Tibial artery (tissue), 4 donors: Measurements from ENCODE around the gene PCNX3.

ENCODE experiments used
- DNase-seq, 2 donors: peaks; one replicate each; pipeline ENCODE4 v3.0.0-alpha.2; 2019
- H3K27ac ChIP-seq, 2 donors: fragments of 200-600 bp; sonication (generic) in 1 of 2; 1 replicate in 1 of 2; 2 replicates in 1 of 2; pipeline ENCODE4 v1.5.1; 2018 to 2019; ENCODE audit warnings: mild to moderate bottlenecking in 1 of 2
- H3K27me3 ChIP-seq, 2 donors: fragments of 200-600 bp; sonication (generic) in 1 of 2; one replicate each; pipeline versions ENCODE4 v1.5.1 to v1.6.0; 2016 to 2019
- H3K36me3 ChIP-seq, 3 donors: fragments of 200-600 bp; sonication (generic) in 2 of 3; one replicate each; pipeline ENCODE4 v1.5.1; 2016 to 2019; ENCODE audit warnings: mild to moderate bottlenecking in 2 of 3
- H3K4me1 ChIP-seq, 4 donors: fragments of 200-600 bp; sonication (generic) in 2 of 4; 1 replicate in 3 of 4; 2 replicates in 1 of 4; pipeline ENCODE4 v1.5.1; 2016 to 2019
- H3K4me3 ChIP-seq, 2 donors: fragments of 200-600 bp; sonication (generic) in 1 of 2; 1 replicate in 1 of 2; 2 replicates in 1 of 2; pipeline ENCODE4 v1.5.1; 2018 to 2019; ENCODE audit warnings: mild to moderate bottlenecking in 2 of 2
- H3K9me3 ChIP-seq, 3 donors: fragments of 200-600 bp; sonication (generic) in 1 of 3; one replicate each; pipeline ENCODE4 v1.5.1; 2016 to 2019
- intact Hi-C: fragments of 100-400 bp; cut with DNase I; formaldehyde crosslinking; loops from one replicate; pipeline ENCODE4 v1.15.0; 2023; ENCODE audit warnings: low total_unique reads
- TF ChIP-seq, protein P1 (sequence below), 2 experiments: fragments of 200-600 bp in 1 of 2; fragments of 450-650 bp in 1 of 2; IDR thresholded peaks; one replicate each; pipeline ENCODE4 v1.5.1; 2017 to 2019; ENCODE audit warnings: antibody characterized with exemption in 2 of 2, mild to moderate bottlenecking in 1 of 2, moderate library complexity in 1 of 2

PCNX3 gene

DNA sequence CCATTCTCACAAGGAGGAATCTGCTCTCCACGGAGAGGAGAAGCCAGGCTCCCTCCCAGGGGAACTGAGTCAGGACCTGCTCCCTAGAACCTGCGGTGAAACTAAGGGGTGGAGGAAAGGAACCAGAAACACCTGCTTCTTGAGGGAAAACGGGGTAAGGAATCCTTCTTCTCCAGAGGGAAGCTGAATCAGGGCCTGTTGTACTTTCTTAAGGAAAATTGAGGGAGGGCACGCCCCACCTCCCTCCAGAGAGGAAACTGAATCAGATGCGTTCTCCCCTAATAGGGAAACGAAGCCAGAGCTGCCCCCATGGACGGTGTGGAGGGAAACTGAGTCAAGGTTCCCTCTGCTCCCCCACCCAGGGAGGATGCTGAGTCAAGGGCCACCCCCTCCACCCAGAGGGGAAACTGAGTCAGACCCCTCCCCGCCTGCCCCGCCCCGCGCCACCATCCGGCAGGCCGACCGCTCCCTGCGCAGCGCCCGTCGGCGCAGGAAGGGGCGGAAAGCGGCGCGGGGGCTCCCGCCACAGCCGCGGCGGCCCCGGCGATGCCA is 46.7 kb downstream of the PCNX3 start:
- TF ChIP-seq, protein P1, sequence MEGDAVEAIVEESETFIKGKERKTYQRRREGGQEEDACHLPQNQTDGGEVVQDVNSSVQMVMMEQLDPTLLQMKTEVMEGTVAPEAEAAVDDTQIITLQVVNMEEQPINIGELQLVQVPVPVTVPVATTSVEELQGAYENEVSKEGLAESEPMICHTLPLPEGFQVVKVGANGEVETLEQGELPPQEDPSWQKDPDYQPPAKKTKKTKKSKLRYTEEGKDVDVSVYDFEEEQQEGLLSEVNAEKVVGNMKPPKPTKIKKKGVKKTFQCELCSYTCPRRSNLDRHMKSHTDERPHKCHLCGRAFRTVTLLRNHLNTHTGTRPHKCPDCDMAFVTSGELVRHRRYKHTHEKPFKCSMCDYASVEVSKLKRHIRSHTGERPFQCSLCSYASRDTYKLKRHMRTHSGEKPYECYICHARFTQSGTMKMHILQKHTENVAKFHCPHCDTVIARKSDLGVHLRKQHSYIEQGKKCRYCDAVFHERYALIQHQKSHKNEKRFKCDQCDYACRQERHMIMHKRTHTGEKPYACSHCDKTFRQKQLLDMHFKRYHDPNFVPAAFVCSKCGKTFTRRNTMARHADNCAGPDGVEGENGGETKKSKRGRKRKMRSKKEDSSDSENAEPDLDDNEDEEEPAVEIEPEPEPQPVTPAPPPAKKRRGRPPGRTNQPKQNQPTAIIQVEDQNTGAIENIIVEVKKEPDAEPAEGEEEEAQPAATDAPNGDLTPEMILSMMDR (IDR thresholded peaks at IDR 0.05): no peak
- Histone ChIP-seq H3K36me3 (peaks cover 41 to 46% (median 46%) of the 10 kb centered on the region in 3 donors), H3K4me1 (peaks cover 0 to 44% (median 35%) of the 10 kb centered on the region in 4 donors), H3K27ac (peak overlapping the region; percentile 95 to 97), H3K4me3 (peak overlapping the region; percentile 67 to 74), H3K27me3 (no peaks in the 10 kb centered on the region), H3K9me3 (no peaks in the 10 kb centered on the region)
- intact Hi-C loops: loop anchor here (5.0 kb wide), 1 partner anchor 45 kb away; the partner anchor contains the start of gene PCNX3
- DNase-seq: peak in 1 of 2 donors; percentile 74

DNA sequence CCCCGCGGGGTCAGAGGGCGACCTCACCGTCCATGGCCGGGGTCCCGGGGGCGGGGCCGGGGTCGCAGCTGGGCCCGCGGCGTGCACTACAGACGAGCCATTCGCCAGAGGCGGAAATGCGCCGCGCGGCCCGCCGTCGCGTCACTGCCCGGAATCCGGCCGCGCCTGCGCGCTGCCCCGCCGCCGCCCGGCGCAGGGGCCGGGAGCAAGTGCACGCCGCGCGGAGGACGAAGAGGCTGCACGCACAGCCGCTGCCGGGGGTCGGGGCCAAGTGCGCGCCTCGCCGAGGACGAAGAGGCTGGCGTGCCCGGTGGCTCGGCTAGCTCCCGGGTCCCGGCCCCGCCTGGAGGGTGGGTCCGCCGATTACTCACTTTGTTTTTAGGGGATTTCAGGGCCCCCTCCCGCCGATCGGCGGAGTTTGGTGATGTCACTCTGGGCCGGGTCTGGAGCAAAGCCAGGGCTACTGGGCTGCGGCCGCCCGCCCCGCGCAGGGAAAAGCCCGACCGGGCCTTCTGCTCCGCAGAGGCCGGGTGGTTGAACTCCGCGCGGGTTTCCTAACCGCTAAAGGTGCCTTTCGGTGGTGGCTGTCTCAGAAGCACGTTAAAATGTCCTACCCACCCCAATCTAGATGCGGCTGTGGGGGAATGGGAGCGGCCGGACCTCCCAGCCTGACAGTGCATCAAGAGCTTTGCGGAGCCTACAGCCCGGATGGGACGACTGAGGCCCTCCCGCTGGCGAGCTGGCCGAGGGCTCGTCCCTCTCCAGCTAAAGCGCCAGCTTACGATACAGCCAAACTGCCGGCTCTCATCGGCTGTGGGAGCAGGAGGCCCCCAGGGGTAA is 47.4 kb downstream of the PCNX3 start, which contains the start of gene RELA:
TSS of gene RELA (minus strand) at position 118 of the 840 bp plus-strand sequence. CDS start at position 34, 84 bp downstream.
- intact Hi-C loops: loop anchor here (5.0 kb wide), 1 partner anchor 46 kb away; the partner anchor contains the start of gene PCNX3
- H3K4me1 ChIP-seq: peaks cover 0 to 44% (median 35%) of the 10 kb centered on the region in 4 donors
- H3K36me3 ChIP-seq: peaks cover 34 to 39% (median 39%) of the 10 kb centered on the region in 3 donors
- TF ChIP-seq, protein P1 (IDR thresholded peaks at IDR 0.05): peak in 1 of 2 experiments; percentile 13
- H3K4me3 ChIP-seq: peak within 1 kb of the TSS; percentile 67 to 74
- DNase-seq: peak; percentile 97 to 98
- peak within 1 kb of the TSS; percentile 95 to 97 for H3K27ac ChIP-seq
- no peaks in the 10 kb centered on the region for H3K27me3 ChIP-seq
- no peaks in the 10 kb centered on the region for H3K9me3 ChIP-seq

DNA sequence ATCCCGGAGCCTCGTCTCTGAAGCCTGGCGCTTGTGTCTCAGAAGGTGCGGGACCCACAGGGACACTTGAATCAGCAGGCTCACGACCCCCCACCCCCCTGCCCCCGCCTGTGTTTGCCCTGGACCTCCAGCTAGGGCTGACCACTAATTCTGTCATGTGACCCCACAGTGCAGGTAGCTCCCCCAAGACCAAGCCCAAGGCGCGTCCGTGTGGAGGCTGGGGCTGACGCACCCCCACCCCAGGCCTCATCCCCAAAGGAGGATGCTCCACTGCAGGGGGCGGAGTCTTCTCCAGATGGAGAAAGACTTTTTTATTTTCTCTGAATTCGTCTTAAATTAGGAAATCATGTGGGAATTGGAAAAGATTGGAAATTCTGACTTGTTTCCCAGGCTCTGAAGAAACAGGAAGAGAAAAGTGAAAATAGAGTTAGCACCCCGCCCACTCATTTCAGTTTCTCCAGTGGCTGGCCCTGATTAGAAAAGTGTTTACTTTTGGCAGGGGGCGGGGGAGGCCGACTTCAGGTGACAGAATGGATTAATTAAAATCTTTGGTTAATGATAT is 48.1 kb downstream of the PCNX3 start:
- intact Hi-C loops: loop anchor here (5.0 kb wide), 1 partner anchor 46 kb away; the partner anchor contains the start of gene PCNX3
- Histone ChIP-seq H3K4me1 (peaks cover 0 to 44% (median 35%) of the 10 kb centered on the region in 4 donors), H3K4me3 (peak overlapping the region; percentile 67 to 74), H3K9me3 (no peaks in the 10 kb centered on the region), H3K36me3 (peaks cover 27 to 32% (median 32%) of the 10 kb centered on the region in 3 donors), H3K27me3 (no peaks in the 10 kb centered on the region), H3K27ac (peak overlapping the region; percentile 95 to 97)
- peak; percentile 77 to 87 for DNase-seq
- TF ChIP-seq, protein P1 (IDR thresholded peaks at IDR 0.05): no peak

DNA sequence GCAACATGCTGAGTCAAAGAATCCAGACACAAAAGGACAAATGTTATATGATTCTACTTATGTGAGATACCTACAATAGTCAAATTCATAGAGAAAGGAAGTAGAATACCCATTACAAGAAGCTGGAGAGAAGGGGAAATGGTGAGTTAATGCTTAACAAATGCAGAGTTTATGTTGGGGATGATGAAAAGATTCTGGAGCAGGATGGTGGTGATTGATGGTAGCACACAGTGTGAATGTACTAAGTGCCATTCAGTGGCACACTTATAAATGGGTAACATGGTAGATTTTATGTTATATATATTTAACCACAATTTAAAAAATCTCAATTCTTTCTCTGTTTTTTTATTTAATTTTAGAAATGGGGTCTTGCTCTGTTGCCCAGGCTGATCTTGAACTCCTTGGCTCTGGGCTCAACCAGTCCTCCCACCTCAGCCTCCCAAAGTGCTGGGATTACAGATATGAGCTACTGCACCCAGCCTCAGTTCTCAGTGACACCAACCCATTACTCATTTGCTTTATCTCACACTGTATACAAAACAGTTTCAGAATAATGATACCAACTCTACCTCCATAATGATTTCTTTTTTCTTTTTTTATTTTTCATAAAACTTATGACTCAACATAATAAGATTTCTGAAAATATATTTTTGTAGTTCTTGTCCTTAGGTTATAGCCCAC is 56.7 kb downstream of the PCNX3 start:
- TF ChIP-seq, protein P1 (IDR thresholded peaks at IDR 0.05): no peak
- H3K9me3 ChIP-seq: no peaks in the 10 kb centered on the region

DNA sequence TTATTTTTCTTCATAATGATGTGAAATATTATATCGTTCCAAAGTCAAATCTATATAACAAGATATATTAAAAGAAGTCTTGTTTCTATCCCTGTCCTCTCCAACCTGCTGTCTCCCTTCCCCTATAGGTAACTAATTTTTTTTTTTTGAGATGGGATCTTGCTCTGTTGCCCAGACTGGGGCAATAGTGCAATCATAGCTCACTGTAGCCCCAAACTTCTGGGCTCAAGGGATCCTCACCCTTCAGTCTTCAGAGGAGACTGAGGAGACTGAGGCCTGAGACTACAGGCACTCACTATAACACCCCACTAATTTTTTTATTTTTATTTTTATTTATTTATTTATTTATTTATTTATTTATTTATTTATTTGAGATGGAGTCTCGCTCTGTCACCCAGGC is 57.4 kb downstream of the PCNX3 start:
- Histone ChIP-seq H3K4me3 (no peak overlapping the region), H3K36me3 (no peaks in the 10 kb centered on the region), H3K4me1 (no peaks in the 10 kb centered on the region), H3K9me3 (no peaks in the 10 kb centered on the region), H3K27me3 (no peaks in the 10 kb centered on the region), H3K27ac (no peak overlapping the region)
- TF ChIP-seq, protein P1 (IDR thresholded peaks at IDR 0.05): no peak
- DNase-seq: no peak
- intact Hi-C loops: no loop called here

More for the DNA sequence above, 56.7 kb downstream of the PCNX3 start:
- intact Hi-C loops: no loop called here
- Histone ChIP-seq H3K36me3 (no peaks in the 10 kb centered on the region), H3K4me1 (no peaks in the 10 kb centered on the region), H3K27me3 (no peaks in the 10 kb centered on the region), H3K27ac (no peak overlapping the region), H3K4me3 (no peak overlapping the region)
- no peak for DNase-seq
